ENCODE data around the gene GNAQ. TPM values are rescaled to one million over a fixed set of nuclear protein-coding genes. Genes with fewer than 3 reads are reported as not detected.

Gene GNAQ
- total RNA-seq, 1 experiment from 2014 or later = 28.7 TPM

DNA sequence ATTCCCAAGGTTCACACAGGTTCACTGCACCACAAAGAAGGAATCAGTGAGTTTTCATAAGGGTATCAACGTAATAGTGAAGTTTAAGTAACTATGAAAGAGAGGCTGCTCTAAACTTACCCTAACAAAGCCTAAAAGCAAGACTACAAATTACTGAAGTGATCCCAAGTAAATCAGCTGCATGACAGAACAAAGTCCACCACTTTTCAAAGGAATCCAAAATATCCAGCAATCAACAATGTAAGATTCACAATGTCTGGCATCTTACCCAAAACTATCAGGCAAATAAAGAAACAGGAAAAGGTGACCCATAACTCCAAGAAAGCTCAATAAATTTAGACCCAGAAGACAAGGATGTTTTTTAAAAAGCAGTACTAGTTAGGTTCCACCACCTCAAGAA is 70.1 kb downstream of the GNAQ start:
- Histone ChIP-seq H3K9me3 (ENCODE audit: control insufficient read depth in 1 of 2, insufficient read depth in 1 of 2, low read depth in 1 of 2, low read length in 2 of 2) (no peaks in the 10 kb centered on the region), H3K79me2 (ENCODE audit: insufficient read depth, low read length) (peaks cover 24% of the 10 kb centered on the region), H3K36me3 (ENCODE audit: control insufficient read depth in 1 of 2, insufficient read depth in 2 of 2, low read length in 2 of 2) (no peaks in the 10 kb centered on the region), H3K4me2 (ENCODE audit: low read length) (no peak overlapping the region), H3K27me3 (ENCODE audit: insufficient read depth, low read length) (no peaks in the 10 kb centered on the region), H4K20me1 (ENCODE audit: insufficient read depth) (no peaks in the 10 kb centered on the region), H2AFZ (ENCODE audit: low read depth, low read length, poor library complexity, severe bottlenecking) (no peak overlapping the region), H3K9ac (ENCODE audit: low read length) (no peak overlapping the region), H3K27ac (ENCODE audit: low read depth, low read length) (no peak overlapping the region), H3K4me3 (replicated peaks in 1 of 2; ENCODE audit: low read depth in 1 of 2, low read length in 2 of 2) (no peak overlapping the region), H3K4me1 (ENCODE audit: control insufficient read depth in 1 of 2, insufficient read depth in 2 of 2, low read length in 2 of 2) (no peaks in the 10 kb centered on the region), H3K9me2 (ENCODE audit: insufficient read depth) (no peaks in the 10 kb centered on the region)
- DNase-seq (ENCODE audit: low read depth, low spot score) (no peak), ATAC-seq (no peak)
- POLR2A ChIA-PET = no interaction called here
- CTCF ChIA-PET = no interaction called here
- intact Hi-C loops (cut with micrococcal nuclease) = no loop called here
- no TSS peak for BruUV-seq (replicated peaks)
- TF ChIP-seq, protein P1, sequence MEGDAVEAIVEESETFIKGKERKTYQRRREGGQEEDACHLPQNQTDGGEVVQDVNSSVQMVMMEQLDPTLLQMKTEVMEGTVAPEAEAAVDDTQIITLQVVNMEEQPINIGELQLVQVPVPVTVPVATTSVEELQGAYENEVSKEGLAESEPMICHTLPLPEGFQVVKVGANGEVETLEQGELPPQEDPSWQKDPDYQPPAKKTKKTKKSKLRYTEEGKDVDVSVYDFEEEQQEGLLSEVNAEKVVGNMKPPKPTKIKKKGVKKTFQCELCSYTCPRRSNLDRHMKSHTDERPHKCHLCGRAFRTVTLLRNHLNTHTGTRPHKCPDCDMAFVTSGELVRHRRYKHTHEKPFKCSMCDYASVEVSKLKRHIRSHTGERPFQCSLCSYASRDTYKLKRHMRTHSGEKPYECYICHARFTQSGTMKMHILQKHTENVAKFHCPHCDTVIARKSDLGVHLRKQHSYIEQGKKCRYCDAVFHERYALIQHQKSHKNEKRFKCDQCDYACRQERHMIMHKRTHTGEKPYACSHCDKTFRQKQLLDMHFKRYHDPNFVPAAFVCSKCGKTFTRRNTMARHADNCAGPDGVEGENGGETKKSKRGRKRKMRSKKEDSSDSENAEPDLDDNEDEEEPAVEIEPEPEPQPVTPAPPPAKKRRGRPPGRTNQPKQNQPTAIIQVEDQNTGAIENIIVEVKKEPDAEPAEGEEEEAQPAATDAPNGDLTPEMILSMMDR (IDR thresholded peaks at IDR 0.05 in 2 of 3, conservative IDR thresholded peaks at IDR 0.05 in 1 of 3; ENCODE audit: borderline replicate concordance in 1 of 3, insufficient read depth in 1 of 3, low read depth in 2 of 3, low read length in 2 of 3) = no peak
- TF ChIP-seq EZH2phosphoT487 (IDR thresholded peaks at IDR 0.05; ENCODE audit: borderline replicate concordance) (no peak), ZNF274 (IDR thresholded peaks at IDR 0.05; ENCODE audit: low read depth, low read length) (no peak), RAD21 (IDR thresholded peaks at IDR 0.05; ENCODE audit: low read depth) (no peak), ZFX (IDR thresholded peaks at IDR 0.05) (no peak), POLR2A (IDR thresholded peaks at IDR 0.05; ENCODE audit: borderline replicate concordance, extremely low read depth, insufficient read depth, insufficient read length) (no peak), SIN3A (IDR thresholded peaks at IDR 0.05; ENCODE audit: low read depth) (no peak), EGR1 (IDR thresholded peaks at IDR 0.05; ENCODE audit: low read depth) (no peak), CEBPB (IDR thresholded peaks at IDR 0.05; ENCODE audit: low read depth) (no peak), CBX3 (IDR thresholded peaks at IDR 0.05; ENCODE audit: low read depth) (no peak), REST (IDR thresholded peaks at IDR 0.05; ENCODE audit: low read depth) (no peak), YY1 (IDR thresholded peaks at IDR 0.05; ENCODE audit: extremely low read depth, insufficient replicate concordance, low read depth, low read length) (no peak)
- TF ChIP-seq, protein P2, sequence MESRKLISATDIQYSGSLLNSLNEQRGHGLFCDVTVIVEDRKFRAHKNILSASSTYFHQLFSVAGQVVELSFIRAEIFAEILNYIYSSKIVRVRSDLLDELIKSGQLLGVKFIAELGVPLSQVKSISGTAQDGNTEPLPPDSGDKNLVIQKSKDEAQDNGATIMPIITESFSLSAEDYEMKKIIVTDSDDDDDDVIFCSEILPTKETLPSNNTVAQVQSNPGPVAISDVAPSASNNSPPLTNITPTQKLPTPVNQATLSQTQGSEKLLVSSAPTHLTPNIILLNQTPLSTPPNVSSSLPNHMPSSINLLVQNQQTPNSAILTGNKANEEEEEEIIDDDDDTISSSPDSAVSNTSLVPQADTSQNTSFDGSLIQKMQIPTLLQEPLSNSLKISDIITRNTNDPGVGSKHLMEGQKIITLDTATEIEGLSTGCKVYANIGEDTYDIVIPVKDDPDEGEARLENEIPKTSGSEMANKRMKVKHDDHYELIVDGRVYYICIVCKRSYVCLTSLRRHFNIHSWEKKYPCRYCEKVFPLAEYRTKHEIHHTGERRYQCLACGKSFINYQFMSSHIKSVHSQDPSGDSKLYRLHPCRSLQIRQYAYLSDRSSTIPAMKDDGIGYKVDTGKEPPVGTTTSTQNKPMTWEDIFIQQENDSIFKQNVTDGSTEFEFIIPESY (IDR thresholded peaks at IDR 0.05; ENCODE audit: extremely low read depth, insufficient replicate concordance, low read length) = no peak
- TF ChIP-seq, protein P3, sequence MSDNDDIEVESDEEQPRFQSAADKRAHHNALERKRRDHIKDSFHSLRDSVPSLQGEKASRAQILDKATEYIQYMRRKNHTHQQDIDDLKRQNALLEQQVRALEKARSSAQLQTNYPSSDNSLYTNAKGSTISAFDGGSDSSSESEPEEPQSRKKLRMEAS (IDR thresholded peaks at IDR 0.05) = no peak
- RAD21 ChIA-PET (ENCODE audit: low non-redundant PET in 1 of 2, low total read pairs in 2 of 2, uncharacterized antibody in 2 of 2, unreplicated experiment in 2 of 2) = no interaction called here
